Measurements from ENCODE around the gene OMD.
"Not testable (repeated sequence)": the region's sequence is repeated elsewhere in the genome, so short reads cannot be mapped to it uniquely, and the experiment has no call there.

Gene OMD

GRCh38 chr9:92411157-92411556 lies 13.1 kb downstream of the OMD start:
- not testable (repeated sequence) for DNase-seq (ENCODE audit: low spot score)

GRCh38 chr9:92408747-92409478 lies 15.4 kb downstream of the OMD start:
- no peak for DNase-seq (ENCODE audit: low spot score)

- DNase-seq (ENCODE audit: low spot score): no peak
Measured at GRCh38 chr9:92407818-92408217, 16.5 kb downstream of the OMD start.

- peak; percentile 50 for DNase-seq (ENCODE audit: low spot score)
Measured at GRCh38 chr9:92406477-92406876, 17.8 kb downstream of the OMD start.

- DNase-seq (ENCODE audit: low spot score): no peak
Measured at GRCh38 chr9:92405818-92406217, 18.5 kb downstream of the OMD start.

GRCh38 chr9:92404042-92404836 lies 20.0 kb downstream of the OMD start, which contains the start of gene OGN:
TSS of gene OGN (minus strand) at chr9:92404578. CDS start at chr9:92403407, 1,171 bp downstream.
- no peak for DNase-seq (ENCODE audit: low spot score)

- DNase-seq (ENCODE audit: low spot score): no peak
Measured at GRCh38 chr9:92402826-92403745, 21.2 kb downstream of the OMD start.

GRCh38 chr9:92402360-92402759 lies 21.9 kb downstream of the OMD start:
- no peak for DNase-seq (ENCODE audit: low spot score)

GRCh38 chr9:92397853-92398252 lies 26.4 kb downstream of the OMD start:
- no peak for DNase-seq (ENCODE audit: low spot score)

- DNase-seq (ENCODE audit: low spot score): no peak
Measured at GRCh38 chr9:92395617-92396016, 28.7 kb downstream of the OMD start.

- no peak for DNase-seq (ENCODE audit: low spot score)
Measured at GRCh38 chr9:92393686-92394085, 30.6 kb downstream of the OMD start.

- DNase-seq (ENCODE audit: low spot score): no peak
Measured at GRCh38 chr9:92392690-92393089, 31.6 kb downstream of the OMD start.

- no peak for DNase-seq (ENCODE audit: low spot score)
Measured at GRCh38 chr9:92385953-92386352, 38.3 kb downstream of the OMD start.

GRCh38 chr9:92385477-92385876 lies 38.8 kb downstream of the OMD start:
- no peak for DNase-seq (ENCODE audit: low spot score)

- no peak for DNase-seq (ENCODE audit: low spot score)
Measured at GRCh38 chr9:92385001-92385400, 39.3 kb downstream of the OMD start.

- no peak for DNase-seq (ENCODE audit: low spot score)
Measured at GRCh38 chr9:92384375-92384774, 39.9 kb downstream of the OMD start.

- no peak for DNase-seq (ENCODE audit: low spot score)
Measured at GRCh38 chr9:92381775-92382174, 42.5 kb downstream of the OMD start.

GRCh38 chr9:92380603-92381002 lies 43.7 kb downstream of the OMD start:
- no peak for DNase-seq (ENCODE audit: low spot score)

- DNase-seq (ENCODE audit: low spot score): peak; percentile 7
Measured at GRCh38 chr9:92378865-92379560, 45.3 kb downstream of the OMD start.

- DNase-seq (ENCODE audit: low spot score): no peak
Measured at GRCh38 chr9:92377876-92378275, 46.4 kb downstream of the OMD start.

GRCh38 chr9:92373167-92373566 lies 51.1 kb downstream of the OMD start:
- no peak for DNase-seq (ENCODE audit: low spot score)

GRCh38 chr9:92369075-92369474 lies 55.2 kb downstream of the OMD start:
- no peak for DNase-seq (ENCODE audit: low spot score)

Measured in CD4-positive, alpha-beta T cell treated with Interleukin-2 at 100 ng/mL for 4 hours (primary cell).